ENCODE measurements around the gene ATG9B.

Gene ATG9B, protein sequence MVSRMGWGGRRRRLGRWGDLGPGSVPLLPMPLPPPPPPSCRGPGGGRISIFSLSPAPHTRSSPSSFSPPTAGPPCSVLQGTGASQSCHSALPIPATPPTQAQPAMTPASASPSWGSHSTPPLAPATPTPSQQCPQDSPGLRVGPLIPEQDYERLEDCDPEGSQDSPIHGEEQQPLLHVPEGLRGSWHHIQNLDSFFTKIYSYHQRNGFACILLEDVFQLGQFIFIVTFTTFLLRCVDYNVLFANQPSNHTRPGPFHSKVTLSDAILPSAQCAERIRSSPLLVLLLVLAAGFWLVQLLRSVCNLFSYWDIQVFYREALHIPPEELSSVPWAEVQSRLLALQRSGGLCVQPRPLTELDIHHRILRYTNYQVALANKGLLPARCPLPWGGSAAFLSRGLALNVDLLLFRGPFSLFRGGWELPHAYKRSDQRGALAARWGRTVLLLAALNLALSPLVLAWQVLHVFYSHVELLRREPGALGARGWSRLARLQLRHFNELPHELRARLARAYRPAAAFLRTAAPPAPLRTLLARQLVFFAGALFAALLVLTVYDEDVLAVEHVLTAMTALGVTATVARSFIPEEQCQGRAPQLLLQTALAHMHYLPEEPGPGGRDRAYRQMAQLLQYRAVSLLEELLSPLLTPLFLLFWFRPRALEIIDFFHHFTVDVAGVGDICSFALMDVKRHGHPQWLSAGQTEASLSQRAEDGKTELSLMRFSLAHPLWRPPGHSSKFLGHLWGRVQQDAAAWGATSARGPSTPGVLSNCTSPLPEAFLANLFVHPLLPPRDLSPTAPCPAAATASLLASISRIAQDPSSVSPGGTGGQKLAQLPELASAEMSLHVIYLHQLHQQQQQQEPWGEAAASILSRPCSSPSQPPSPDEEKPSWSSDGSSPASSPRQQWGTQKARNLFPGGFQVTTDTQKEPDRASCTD
- long read RNA-seq, transcript ATG9B-201 (2 exons, 689 nt), result major isoform, 6 of 13 reads
- long read RNA-seq, partial matches to known transcripts, result 3 of 13 reads
- long read RNA-seq, other reads (novel, unspliced or antisense), result 4 of 13 reads

DNA sequence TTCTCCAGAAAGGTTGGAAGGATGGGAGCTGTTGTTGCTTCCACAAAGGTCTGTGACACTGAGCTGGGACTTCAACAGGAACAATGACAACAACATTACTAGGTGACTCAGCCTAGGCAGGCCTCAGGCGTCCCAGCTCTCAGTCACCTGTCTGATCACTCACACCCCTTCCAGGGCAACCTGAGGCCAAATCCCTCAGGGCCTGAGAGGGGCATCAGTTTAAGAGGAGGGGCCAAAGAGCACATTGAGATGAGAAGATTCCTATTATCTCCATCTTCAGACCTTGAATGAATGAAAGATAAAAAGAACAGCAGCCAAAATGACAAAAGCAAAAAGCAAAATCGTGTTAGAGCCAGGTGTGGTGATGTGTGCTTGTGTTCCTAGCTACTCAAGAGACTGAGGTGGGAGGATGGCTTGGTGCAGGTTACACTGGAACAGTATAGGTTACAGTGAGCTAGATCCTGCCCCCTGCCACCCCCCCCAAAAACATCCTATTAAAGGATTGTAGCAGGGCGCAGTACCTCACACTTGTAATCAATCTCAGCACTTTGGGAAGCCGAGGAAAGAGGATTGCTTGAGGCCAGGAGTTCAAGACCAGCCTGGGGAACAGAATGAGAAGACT lies at the start of gene ATG9B:
ATG9B (minus strand) TSS at position 60 of the 622 bp plus-strand sequence. CDS start 71 bp downstream, outside the sequence.
- H3K4me3 ChIP-seq (replicated peaks; ENCODE audit: insufficient read depth, low read length), result no peak within 1 kb of the TSS
- peaks cover 7% of the 10 kb centered on the region for H3K27me3 ChIP-seq (ENCODE audit: insufficient read depth, poor library complexity, severe bottlenecking)
- TF ChIP-seq POLR2AphosphoS5 (IDR thresholded peaks at IDR 0.05; ENCODE audit: low read depth) (no peak), SPI1 (IDR thresholded peaks at IDR 0.05; ENCODE audit: borderline replicate concordance, low read depth) (no peak)
- TF ChIP-seq, protein P1, sequence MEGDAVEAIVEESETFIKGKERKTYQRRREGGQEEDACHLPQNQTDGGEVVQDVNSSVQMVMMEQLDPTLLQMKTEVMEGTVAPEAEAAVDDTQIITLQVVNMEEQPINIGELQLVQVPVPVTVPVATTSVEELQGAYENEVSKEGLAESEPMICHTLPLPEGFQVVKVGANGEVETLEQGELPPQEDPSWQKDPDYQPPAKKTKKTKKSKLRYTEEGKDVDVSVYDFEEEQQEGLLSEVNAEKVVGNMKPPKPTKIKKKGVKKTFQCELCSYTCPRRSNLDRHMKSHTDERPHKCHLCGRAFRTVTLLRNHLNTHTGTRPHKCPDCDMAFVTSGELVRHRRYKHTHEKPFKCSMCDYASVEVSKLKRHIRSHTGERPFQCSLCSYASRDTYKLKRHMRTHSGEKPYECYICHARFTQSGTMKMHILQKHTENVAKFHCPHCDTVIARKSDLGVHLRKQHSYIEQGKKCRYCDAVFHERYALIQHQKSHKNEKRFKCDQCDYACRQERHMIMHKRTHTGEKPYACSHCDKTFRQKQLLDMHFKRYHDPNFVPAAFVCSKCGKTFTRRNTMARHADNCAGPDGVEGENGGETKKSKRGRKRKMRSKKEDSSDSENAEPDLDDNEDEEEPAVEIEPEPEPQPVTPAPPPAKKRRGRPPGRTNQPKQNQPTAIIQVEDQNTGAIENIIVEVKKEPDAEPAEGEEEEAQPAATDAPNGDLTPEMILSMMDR (IDR thresholded peaks at IDR 0.05; ENCODE audit: insufficient read depth, low read length), result no peak
- TF ChIP-seq, protein P2, sequence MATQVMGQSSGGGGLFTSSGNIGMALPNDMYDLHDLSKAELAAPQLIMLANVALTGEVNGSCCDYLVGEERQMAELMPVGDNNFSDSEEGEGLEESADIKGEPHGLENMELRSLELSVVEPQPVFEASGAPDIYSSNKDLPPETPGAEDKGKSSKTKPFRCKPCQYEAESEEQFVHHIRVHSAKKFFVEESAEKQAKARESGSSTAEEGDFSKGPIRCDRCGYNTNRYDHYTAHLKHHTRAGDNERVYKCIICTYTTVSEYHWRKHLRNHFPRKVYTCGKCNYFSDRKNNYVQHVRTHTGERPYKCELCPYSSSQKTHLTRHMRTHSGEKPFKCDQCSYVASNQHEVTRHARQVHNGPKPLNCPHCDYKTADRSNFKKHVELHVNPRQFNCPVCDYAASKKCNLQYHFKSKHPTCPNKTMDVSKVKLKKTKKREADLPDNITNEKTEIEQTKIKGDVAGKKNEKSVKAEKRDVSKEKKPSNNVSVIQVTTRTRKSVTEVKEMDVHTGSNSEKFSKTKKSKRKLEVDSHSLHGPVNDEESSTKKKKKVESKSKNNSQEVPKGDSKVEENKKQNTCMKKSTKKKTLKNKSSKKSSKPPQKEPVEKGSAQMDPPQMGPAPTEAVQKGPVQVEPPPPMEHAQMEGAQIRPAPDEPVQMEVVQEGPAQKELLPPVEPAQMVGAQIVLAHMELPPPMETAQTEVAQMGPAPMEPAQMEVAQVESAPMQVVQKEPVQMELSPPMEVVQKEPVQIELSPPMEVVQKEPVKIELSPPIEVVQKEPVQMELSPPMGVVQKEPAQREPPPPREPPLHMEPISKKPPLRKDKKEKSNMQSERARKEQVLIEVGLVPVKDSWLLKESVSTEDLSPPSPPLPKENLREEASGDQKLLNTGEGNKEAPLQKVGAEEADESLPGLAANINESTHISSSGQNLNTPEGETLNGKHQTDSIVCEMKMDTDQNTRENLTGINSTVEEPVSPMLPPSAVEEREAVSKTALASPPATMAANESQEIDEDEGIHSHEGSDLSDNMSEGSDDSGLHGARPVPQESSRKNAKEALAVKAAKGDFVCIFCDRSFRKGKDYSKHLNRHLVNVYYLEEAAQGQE (IDR thresholded peaks at IDR 0.05; ENCODE audit: insufficient replicate concordance, low read depth), result no peak
- no peak within 1 kb of the TSS for H3K27ac ChIP-seq (replicated peaks)
- no peak for DNase-seq (ENCODE audit: low read depth in 1 of 2, low spot score in 1 of 2)

DNA sequence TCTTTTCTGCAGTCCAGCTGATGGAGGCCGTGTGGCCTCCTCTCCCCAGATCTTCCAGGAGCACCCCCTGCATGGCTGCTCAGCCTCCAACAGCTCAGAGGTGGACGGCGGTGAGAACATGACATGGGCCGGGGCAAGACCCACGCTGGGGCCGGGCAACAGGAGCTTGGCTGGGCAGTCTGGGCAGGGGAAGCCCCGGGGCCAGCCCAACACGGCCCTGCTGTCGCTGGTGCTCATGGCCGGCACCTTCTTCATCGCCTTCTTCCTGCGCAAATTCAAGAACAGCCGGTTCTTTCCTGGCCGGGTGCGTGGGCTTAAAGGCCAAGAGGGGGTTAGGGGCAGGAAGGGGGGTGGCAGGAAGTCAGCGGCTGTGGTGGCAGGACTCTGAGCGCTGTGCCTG lies 49.7 kb upstream of the ATG9B start:
- Histone ChIP-seq H3K27ac (replicated peaks) (no peak overlapping the region), H3K4me3 (replicated peaks; ENCODE audit: insufficient read depth, low read length) (no peak overlapping the region), H3K27me3 (ENCODE audit: insufficient read depth, poor library complexity, severe bottlenecking) (no peaks in the 10 kb centered on the region)
- TF ChIP-seq, protein P2 (IDR thresholded peaks at IDR 0.05; ENCODE audit: insufficient replicate concordance, low read depth), result no peak
- TF ChIP-seq, protein P1 (IDR thresholded peaks at IDR 0.05; ENCODE audit: insufficient read depth, low read length), result no peak
- TF ChIP-seq POLR2AphosphoS5 (IDR thresholded peaks at IDR 0.05; ENCODE audit: low read depth), result no peak
- TF ChIP-seq SPI1 (IDR thresholded peaks at IDR 0.05; ENCODE audit: borderline replicate concordance, low read depth), result no peak
- TF ChIP-seq GABPA (IDR thresholded peaks at IDR 0.05; ENCODE audit: low read depth), result no peak
- no peak for DNase-seq (ENCODE audit: low read depth in 1 of 2, low spot score in 1 of 2)

DNA sequence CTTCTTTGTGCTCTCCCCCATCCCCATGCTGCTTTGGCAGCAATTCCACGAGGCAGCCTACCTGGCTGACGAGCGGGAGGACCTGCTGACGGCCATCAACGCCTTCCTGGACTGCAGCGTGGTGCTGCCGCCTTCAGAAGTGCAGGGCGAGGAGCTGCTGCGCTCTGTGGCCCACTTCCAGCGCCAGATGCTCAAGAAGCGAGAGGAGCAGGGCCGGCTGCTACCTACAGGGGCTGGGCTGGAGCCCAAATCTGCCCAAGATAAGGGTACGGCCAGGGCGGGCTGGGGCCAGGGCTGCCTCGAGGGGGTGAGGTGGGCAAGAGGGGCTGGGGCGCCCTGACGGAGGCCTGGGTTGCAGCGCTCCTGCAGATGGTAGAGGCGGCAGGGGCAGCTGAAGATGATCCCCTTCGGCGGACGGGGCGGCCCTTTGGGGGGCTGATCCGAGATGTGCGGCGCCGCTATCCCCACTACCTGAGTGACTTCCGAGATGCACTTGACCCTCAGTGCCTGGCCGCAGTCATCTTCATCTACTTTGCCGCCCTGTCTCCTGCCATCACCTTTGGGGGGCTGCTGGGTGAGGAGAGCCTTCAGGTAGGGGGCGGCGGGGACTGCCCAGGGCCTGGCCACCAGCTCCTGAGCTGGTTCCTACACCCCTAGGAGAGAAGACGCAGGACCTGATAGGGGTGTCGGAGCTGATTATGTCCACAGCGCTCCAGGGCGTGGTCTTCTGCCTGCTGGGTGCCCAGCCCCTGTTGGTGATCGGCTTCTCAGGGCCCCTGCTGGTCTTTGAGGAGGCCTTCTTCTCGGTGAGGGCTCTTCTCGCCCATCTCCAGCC lies 47.0 kb upstream of the ATG9B start:
- no peak overlapping the region for H3K27ac ChIP-seq (replicated peaks)
- H3K27me3 ChIP-seq (ENCODE audit: insufficient read depth, poor library complexity, severe bottlenecking), result no peaks in the 10 kb centered on the region
- no peak for TF ChIP-seq GABPA (IDR thresholded peaks at IDR 0.05; ENCODE audit: low read depth)
- no peak for DNase-seq (ENCODE audit: low read depth in 1 of 2, low spot score in 1 of 2)
- no peak overlapping the region for H3K4me3 ChIP-seq (replicated peaks; ENCODE audit: insufficient read depth, low read length)

Data from HL-60 (cell line).